HepG2 (cell line): ENCODE results near the gene DDX39B. TPM values are rescaled to one million over a fixed set of nuclear protein-coding genes. Genes with fewer than 3 reads are reported as not detected.
A peak's percentile ranks its signal among the peaks of the same experiment; 100 is the strongest.

Experiments used
- ATF5 ChIP-seq: sonication (generic); formaldehyde crosslinking; IDR thresholded peaks from 2 replicates; pipeline ENCODE4 v1.4.0; 2020; ENCODE audit warnings: mild to moderate bottlenecking, low read depth, missing genetic modification reagents
- CBFB ChIP-seq: sonication (generic); formaldehyde crosslinking; IDR thresholded peaks from 2 replicates; pipeline ENCODE4 v1.4.0; 2020; ENCODE audit warnings: missing genetic modification reagents
- CCDC6 ChIP-seq: sonication (generic); formaldehyde crosslinking; IDR thresholded peaks from 2 replicates; pipeline ENCODE4 v1.8.1; 2022; ENCODE audit warnings: mild to moderate bottlenecking, missing genetic modification reagents, moderate library complexity
- GABPB1 ChIP-seq: IDR thresholded peaks from 2 replicates; pipeline ENCODE4 v1.6.1; 2016; ENCODE audit warnings: mild to moderate bottlenecking, missing genetic modification reagents, moderate library complexity, missing compliant biosample characterization
- HINFP ChIP-seq: sonication (generic); formaldehyde crosslinking; IDR thresholded peaks from 2 replicates; pipeline ENCODE4 v1.4.0; 2020; ENCODE audit warnings: low read depth, mild to moderate bottlenecking, missing genetic modification reagents
- JARID2 ChIP-seq: sonication (generic); formaldehyde crosslinking; IDR thresholded peaks from 2 replicates; pipeline ENCODE4 v1.8.1; 2023; ENCODE audit warnings: missing genetic modification reagents, inconsistent platforms; ENCODE audit not compliant: insufficient replicate concordance
- MYPOP ChIP-seq: sonication (generic); formaldehyde crosslinking; IDR thresholded peaks from 2 replicates; pipeline ENCODE4 v1.8.1; 2023; ENCODE audit warnings: mild to moderate bottlenecking, moderate library complexity, missing genetic modification reagents
- NFYC ChIP-seq: IDR thresholded peaks from 2 replicates; pipeline ENCODE4 v1.6.1; 2016; ENCODE audit warnings: missing genetic modification reagents, missing compliant biosample characterization
- TEAD3 ChIP-seq: optimal IDR thresholded peaks from 2 replicates; pipeline ENCODE3; 2016; ENCODE audit warnings: borderline replicate concordance
- YEATS2 ChIP-seq: sonication (generic); formaldehyde crosslinking; IDR thresholded peaks from 2 replicates; pipeline ENCODE4 v1.4.0; 2020; ENCODE audit warnings: missing genetic modification reagents, borderline replicate concordance
- ZFP1 ChIP-seq: IDR thresholded peaks from 2 replicates; pipeline ENCODE4 v1.6.1; 2016
- ZNF160 ChIP-seq: sonication (generic); formaldehyde crosslinking; IDR thresholded peaks from 2 replicates; pipeline ENCODE4 v1.8.0; 2022; ENCODE audit warnings: mild to moderate bottlenecking, inconsistent platforms, missing genetic modification reagents
- ZNF34 ChIP-seq: sonication (generic); formaldehyde crosslinking; IDR thresholded peaks from 2 replicates; pipeline ENCODE4 v1.4.0; 2020; ENCODE audit warnings: mild to moderate bottlenecking, missing genetic modification reagents, borderline replicate concordance
- ZNF44 ChIP-seq: sonication (generic); formaldehyde crosslinking; IDR thresholded peaks from 2 replicates; pipeline ENCODE4 v1.5.1; 2020; ENCODE audit warnings: mild to moderate bottlenecking, missing genetic modification reagents
- ZNF788 ChIP-seq: sonication (generic); formaldehyde crosslinking; IDR thresholded peaks from 2 replicates; pipeline ENCODE4 v1.5.0; 2020; ENCODE audit warnings: mild to moderate bottlenecking, missing genetic modification reagents, borderline replicate concordance
- ZNF839 ChIP-seq: sonication (generic); formaldehyde crosslinking; IDR thresholded peaks from 2 replicates; pipeline ENCODE4 v1.4.0; 2020; ENCODE audit warnings: missing genetic modification reagents, mild to moderate bottlenecking, borderline replicate concordance
- polyA plus RNA-seq, 8 experiments: library from polyadenylated mRNA; depleted of rRNA in 3 of 8; stranded (reverse) in 7 of 8; unstranded in 1 of 8; fragments of >200 nt; fragmentation: Illumina TruSeq in 4 of 8; extraction: Trizol in 4 of 8; gene quantifications; 2 replicates each; pipeline versions ENCODE4 v1.2.1 to v1.2.3, GENCODE V29; 2011 to 2016; ENCODE audit warnings: low read depth in 4 of 8, missing spikeins in 1 of 8, mixed read lengths in 1 of 8; ENCODE audit not compliant: insufficient read depth in 1 of 8
- total RNA-seq, 5 experiments: library from RNA; depleted of rRNA; stranded (reverse); fragments of >200 nt; fragmentation: Illumina TruSeq; extraction: Trizol; gene quantifications; 2 replicates each; pipeline ENCODE4 v1.2.3, GENCODE V29; 2016; ENCODE audit warnings: low read depth in 1 of 5
- TF ChIP-seq, protein P1 (sequence below), 2 experiments: sonication (generic) in 1 of 2; formaldehyde crosslinking in 1 of 2; IDR thresholded peaks; 2 replicates each; pipeline versions ENCODE4 v1.4.0 to v1.6.1; 2018 to 2020; ENCODE audit warnings: missing genetic modification reagents in 2 of 2, borderline replicate concordance in 1 of 2, low read depth in 1 of 2, mild to moderate bottlenecking in 1 of 2, missing biosample characterization in 1 of 2
- TF ChIP-seq, protein P2 (sequence below): IDR thresholded peaks from 2 replicates; pipeline ENCODE4 v1.6.1; 2016; ENCODE audit warnings: low read depth
- TF ChIP-seq, protein P3 (sequence below): fragments of 450-650 bp; IDR thresholded peaks from 2 replicates; pipeline ENCODE4 v1.6.1; 2016

Gene DDX39B
- total and polyA plus RNA-seq, 2 of the 13 experiments (the other 11 are each of a cell fraction or from before 2014, with no cell fraction given): 570 to 678 TPM

DNA sequence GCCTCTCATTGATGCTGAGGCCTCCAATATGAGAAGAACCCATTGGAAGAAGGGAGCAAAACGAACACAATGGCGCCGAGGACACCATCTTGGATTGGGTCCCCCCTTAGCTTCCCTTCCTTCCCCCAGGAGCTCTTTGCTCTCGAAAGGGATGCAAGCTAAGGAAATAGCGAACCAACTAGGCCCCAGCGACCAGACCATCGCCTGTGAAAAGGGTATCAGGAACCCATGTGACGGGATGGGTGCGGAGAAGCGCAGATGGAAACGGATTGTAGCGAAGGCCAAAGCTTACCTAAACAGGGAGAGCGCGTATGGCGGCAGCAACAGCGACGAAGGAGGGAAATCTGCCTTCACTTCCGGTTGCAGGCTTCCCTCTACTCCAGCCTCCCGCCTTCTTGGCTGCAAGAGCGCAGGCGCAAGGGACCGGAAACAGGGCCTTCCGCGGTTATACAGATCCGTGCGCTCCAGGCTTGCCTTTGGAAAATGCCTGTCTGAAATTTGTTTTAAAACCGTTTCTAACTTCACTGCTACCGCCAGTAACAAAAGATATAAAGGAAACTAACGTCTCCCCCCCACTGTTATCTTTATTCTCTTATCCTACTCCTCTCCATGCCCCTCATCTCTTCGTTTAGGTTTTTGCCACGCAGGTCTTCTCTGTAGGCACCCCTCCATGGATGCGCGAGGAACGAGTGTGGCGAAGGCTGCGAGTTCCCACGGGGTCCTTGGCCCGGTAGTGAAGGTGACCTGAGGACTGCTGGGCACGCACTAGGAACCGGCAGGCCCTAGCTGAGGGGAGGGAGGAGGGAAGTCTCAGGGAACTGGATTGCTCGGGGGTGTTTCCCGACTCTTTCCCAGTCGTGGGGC, at the start of gene DDX39B (continued):
- TF ChIP-seq YEATS2 (CRISPR knock-in tag) (peak; percentile 100), ZFP1 (CRISPR knock-in tag) (peak; percentile 70), ZNF44 (CRISPR knock-in tag) (no peak; the same call in 1 of the 2 replicates), JARID2 (no peak), ZNF788 (CRISPR knock-in tag) (peak; percentile 83), CBFB (CRISPR knock-in tag) (peak; percentile 61; the same call in 1 of the 2 replicates), GABPB1 (peak; percentile 98), ATF5 (no peak), NFYC (0 out of 2 replicates have a peak, but pooled peaks have one; percentile 14), HINFP (no peak; the same call in 1 of the 2 replicates), TEAD3 (CRISPR knock-in tag) (peak; percentile 66), ZNF34 (CRISPR knock-in tag) (peak; percentile 65; the same call in 1 of the 2 replicates), MYPOP (CRISPR knock-in tag) (peak; percentile 91), ZNF839 (CRISPR knock-in tag) (peak; percentile 96), CCDC6 (CRISPR knock-in tag) (peak; percentile 98), ZNF160 (CRISPR knock-in tag) (peak; percentile 82; the same call in 1 of the 2 replicates)
- TF ChIP-seq, protein P1, sequence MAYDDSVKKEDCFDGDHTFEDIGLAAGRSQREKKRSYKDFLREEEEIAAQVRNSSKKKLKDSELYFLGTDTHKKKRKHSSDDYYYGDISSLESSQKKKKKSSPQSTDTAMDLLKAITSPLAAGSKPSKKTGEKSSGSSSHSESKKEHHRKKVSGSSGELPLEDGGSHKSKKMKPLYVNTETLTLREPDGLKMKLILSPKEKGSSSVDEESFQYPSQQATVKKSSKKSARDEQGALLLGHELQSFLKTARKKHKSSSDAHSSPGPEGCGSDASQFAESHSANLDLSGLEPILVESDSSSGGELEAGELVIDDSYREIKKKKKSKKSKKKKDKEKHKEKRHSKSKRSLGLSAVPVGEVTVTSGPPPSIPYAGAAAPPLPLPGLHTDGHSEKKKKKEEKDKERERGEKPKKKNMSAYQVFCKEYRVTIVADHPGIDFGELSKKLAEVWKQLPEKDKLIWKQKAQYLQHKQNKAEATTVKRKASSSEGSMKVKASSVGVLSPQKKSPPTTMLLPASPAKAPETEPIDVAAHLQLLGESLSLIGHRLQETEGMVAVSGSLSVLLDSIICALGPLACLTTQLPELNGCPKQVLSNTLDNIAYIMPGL (CRISPR knock-in tag; IDR thresholded peaks at IDR 0.05; ENCODE audit: borderline replicate concordance in 1 of 2, low read depth in 1 of 2): peak; percentile 95 to 96
- TF ChIP-seq, protein P2, sequence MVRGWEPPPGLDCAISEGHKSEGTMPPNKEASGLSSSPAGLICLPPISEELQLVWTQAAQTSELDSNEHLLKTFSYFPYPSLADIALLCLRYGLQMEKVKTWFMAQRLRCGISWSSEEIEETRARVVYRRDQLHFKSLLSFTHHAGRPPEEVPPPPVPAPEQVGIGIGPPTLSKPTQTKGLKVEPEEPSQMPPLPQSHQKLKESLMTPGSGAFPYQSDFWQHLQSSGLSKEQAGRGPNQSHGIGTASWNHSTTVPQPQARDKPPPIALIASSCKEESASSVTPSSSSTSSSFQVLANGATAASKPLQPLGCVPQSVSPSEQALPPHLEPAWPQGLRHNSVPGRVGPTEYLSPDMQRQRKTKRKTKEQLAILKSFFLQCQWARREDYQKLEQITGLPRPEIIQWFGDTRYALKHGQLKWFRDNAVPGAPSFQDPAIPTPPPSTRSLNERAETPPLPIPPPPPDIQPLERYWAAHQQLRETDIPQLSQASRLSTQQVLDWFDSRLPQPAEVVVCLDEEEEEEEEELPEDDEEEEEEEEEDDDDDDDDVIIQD (CRISPR knock-in tag): peak; percentile 77
- TF ChIP-seq, protein P3, sequence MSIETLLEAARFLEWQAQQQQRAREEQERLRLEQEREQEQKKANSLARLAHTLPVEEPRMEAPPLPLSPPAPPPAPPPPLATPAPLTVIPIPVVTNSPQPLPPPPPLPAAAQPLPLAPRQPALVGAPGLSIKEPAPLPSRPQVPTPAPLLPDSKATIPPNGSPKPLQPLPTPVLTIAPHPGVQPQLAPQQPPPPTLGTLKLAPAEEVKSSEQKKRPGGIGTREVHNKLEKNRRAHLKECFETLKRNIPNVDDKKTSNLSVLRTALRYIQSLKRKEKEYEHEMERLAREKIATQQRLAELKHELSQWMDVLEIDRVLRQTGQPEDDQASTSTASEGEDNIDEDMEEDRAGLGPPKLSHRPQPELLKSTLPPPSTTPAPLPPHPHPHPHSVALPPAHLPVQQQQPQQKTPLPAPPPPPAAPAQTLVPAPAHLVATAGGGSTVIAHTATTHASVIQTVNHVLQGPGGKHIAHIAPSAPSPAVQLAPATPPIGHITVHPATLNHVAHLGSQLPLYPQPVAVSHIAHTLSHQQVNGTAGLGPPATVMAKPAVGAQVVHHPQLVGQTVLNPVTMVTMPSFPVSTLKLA: peak; percentile 3; the same call in 1 of the 2 replicates
